Endothelial cell of umbilical vein (primary cell): ENCODE measurements around the gene SEMA5A. TPM values are rescaled to one million over a fixed set of nuclear protein-coding genes. Genes with fewer than 3 reads are reported as not detected.

Experiments used
- BruUV-seq: library from RNA; stranded (reverse); fragments of 400-500 nt; replicated peaks from 2 replicates; lab custom pipeline; 2021; lab: Mats Ljungman, UMichigan
- CTCF ChIA-PET: fragments of 300-600, 350-600 bp; sonication (Branson Sonifier 250); formaldehyde crosslinking; loops from one replicate; lab custom pipeline; 2021; ENCODE audit warnings: antibody characterized with exemption, inconsistent platforms; lab: Charles Lee
- POLR2A ChIA-PET: fragments of 300-600, 350-600 bp; sonication (Branson Sonifier 250); formaldehyde crosslinking; loops from one replicate; lab custom pipeline; 2021; ENCODE audit warnings: antibody characterized with exemption, inconsistent platforms; lab: Charles Lee
- DNase-seq: peaks from one replicate; pipeline ENCODE4 v3.0.0-alpha.2; 2011; ENCODE audit warnings: low read depth, low spot score
- FAIRE-seq: peaks from 2 replicates; lab custom pipeline; 2011; peaks lifted over from hg19 to GRCh38; lab: Jason Lieb, UNC
- H2AFZ ChIP-seq: 2 replicates; pipeline ENCODE4 v1.6.0; 2012; ENCODE audit warnings: low read depth, low read length, control low read depth, inconsistent platforms
- H3K27ac ChIP-seq: 2 replicates; pipeline ENCODE4 v1.5.1; 2011; ENCODE audit warnings: low read depth, mild to moderate bottlenecking, control low read depth, low read length, moderate library complexity; ENCODE audit not compliant: insufficient read depth
- H3K27me3 ChIP-seq, 2 experiments: 2 replicates each; pipeline versions ENCODE4 v1.6.0 to v1.6.1; 2011; ENCODE audit warnings: low read length in 2 of 2, mixed read lengths in 1 of 2; ENCODE audit not compliant: control insufficient read depth in 2 of 2, insufficient read depth in 2 of 2
- H3K36me3 ChIP-seq, 2 experiments: 2 replicates in 1 of 2; 3 replicates in 1 of 2; pipeline ENCODE4 v1.5.1; 2011; ENCODE audit warnings: low read length in 2 of 2, mild to moderate bottlenecking in 1 of 2, moderate library complexity in 1 of 2; ENCODE audit not compliant: control insufficient read depth in 2 of 2, insufficient read depth in 2 of 2; ENCODE audit errors: extremely low read depth in 1 of 2
- H3K4me1 ChIP-seq: 3 replicates; pipeline ENCODE4 v1.5.1; 2011; ENCODE audit warnings: mild to moderate bottlenecking, low read length; ENCODE audit not compliant: control insufficient read depth, insufficient read depth; ENCODE audit errors: extremely low read depth
- H3K4me2 ChIP-seq: 2 replicates; pipeline ENCODE4 v1.6.1; 2011; ENCODE audit warnings: low read length, control low read depth, mixed read lengths; ENCODE audit not compliant: insufficient read depth
- H3K4me3 ChIP-seq, 3 experiments: fragments of 200-600 bp in 1 of 3; sonication (generic), shearing (Covaris generic) in 1 of 3; replicated peaks in 1 of 3; 2 replicates each; pipeline ENCODE4 v1.5.1; 2011 to 2016; ENCODE audit warnings: control low read depth in 3 of 3, low read length in 3 of 3, mild to moderate bottlenecking in 2 of 3, inconsistent platforms in 1 of 3, low read depth in 1 of 3, moderate library complexity in 1 of 3; ENCODE audit not compliant: insufficient read depth in 1 of 3
- H3K79me2 ChIP-seq: 2 replicates; pipeline ENCODE4 v1.6.0; 2012; ENCODE audit warnings: low read length, inconsistent platforms; ENCODE audit not compliant: control insufficient read depth, insufficient read depth
- H3K9ac ChIP-seq: replicated peaks from 2 replicates; pipeline ENCODE3; 2011; ENCODE audit warnings: low read length, control low read depth; ENCODE audit not compliant: insufficient read depth; ENCODE audit errors: extremely low read depth
- H3K9me1 ChIP-seq: replicated peaks from 3 replicates; pipeline ENCODE4 v1.6.0; 2011; ENCODE audit warnings: mild to moderate bottlenecking, low read length; ENCODE audit not compliant: control insufficient read depth, insufficient read depth; ENCODE audit errors: extremely low read depth
- H3K9me3 ChIP-seq: replicated peaks from 2 replicates; pipeline ENCODE4 v1.5.1; 2012; ENCODE audit warnings: low read length, inconsistent platforms; ENCODE audit not compliant: control insufficient read depth, insufficient read depth
- H4K20me1 ChIP-seq: replicated peaks from 2 replicates; pipeline ENCODE3; 2011; ENCODE audit warnings: mild to moderate bottlenecking, low read length; ENCODE audit not compliant: control insufficient read depth, insufficient read depth; ENCODE audit errors: extremely low read depth
- EZH2 ChIP-seq: IDR thresholded peaks from 2 replicates; pipeline ENCODE4 v1.6.1; 2012; ENCODE audit warnings: borderline replicate concordance, low read depth, mild to moderate bottlenecking, moderate library complexity, low read length, inconsistent platforms; ENCODE audit not compliant: severe bottlenecking
- FOS ChIP-seq: IDR thresholded peaks from 2 replicates; pipeline ENCODE4 v1.6.1; 2011; ENCODE audit warnings: mild to moderate bottlenecking, low read length, moderate library complexity, borderline replicate concordance; ENCODE audit not compliant: insufficient read depth
- GATA2 ChIP-seq: IDR thresholded peaks from 2 replicates; pipeline ENCODE4 v1.7.0; 2011; ENCODE audit warnings: low read depth, mild to moderate bottlenecking, moderate library complexity, mixed read lengths, low read length; ENCODE audit not compliant: insufficient read length, insufficient read depth
- JUN ChIP-seq: IDR thresholded peaks from 2 replicates; pipeline ENCODE4 v1.6.1; 2011; ENCODE audit warnings: borderline replicate concordance, low read depth; ENCODE audit not compliant: insufficient read length, insufficient read depth
- MYC ChIP-seq: IDR thresholded peaks from one replicate; pipeline ENCODE4 v1.6.1; 2011; ENCODE audit warnings: mild to moderate bottlenecking, low read depth, low read length
- POLR2A ChIP-seq: IDR thresholded peaks from 2 replicates; pipeline ENCODE4 v1.6.1; 2012; ENCODE audit warnings: low read depth, mild to moderate bottlenecking, control low read depth, low read length
- POLR2AphosphoS5 ChIP-seq: IDR thresholded peaks from 2 replicates; pipeline ENCODE4 v1.6.1; 2012; ENCODE audit warnings: low read depth, mild to moderate bottlenecking, control low read depth, low read length, moderate library complexity; ENCODE audit not compliant: insufficient read depth
- dilution Hi-C: fragments of 300-500 bp; cut with MboI; formaldehyde crosslinking; loops from one replicate; pipeline ENCODE4 v1.15.0; 2019; ENCODE audit warnings: low sequenced_read_pairs; ENCODE audit not compliant: extremely low pct_ligation_motif_present
- intact Hi-C: fragments of 100-400 bp; cut with micrococcal nuclease; formaldehyde crosslinking; loops from one replicate; pipeline ENCODE4 v1.10.0; 2022
- polyA plus RNA-seq, 4 experiments: library from polyadenylated mRNA; depleted of rRNA in 3 of 4; stranded (reverse) in 3 of 4; unstranded in 1 of 4; fragments of >200 nt; gene quantifications; 2 replicates each; pipeline versions ENCODE4 v1.2.1 to v1.2.3, GENCODE V29; 2011 to 2012; ENCODE audit warnings: missing spikeins in 1 of 4
- total RNA-seq: library from RNA; stranded (reverse); gene quantifications from 2 replicates; pipeline ENCODE4 v1.2.3, GENCODE V29; 2021
- TF ChIP-seq, protein P1 (sequence below): IDR thresholded peaks from 2 replicates; pipeline ENCODE4 v1.6.1; 2011; ENCODE audit not compliant: insufficient read depth, insufficient read length
- TF ChIP-seq, protein P2 (sequence below), 2 donors: IDR thresholded peaks; 1 replicate in 1 of 2; 2 replicates in 1 of 2; pipeline ENCODE4 v1.5.1; 2011; ENCODE audit warnings: low read length in 2 of 2, mild to moderate bottlenecking in 2 of 2, moderate library complexity in 2 of 2, control low read depth in 1 of 2, inconsistent platforms in 1 of 2, low read depth in 1 of 2; ENCODE audit not compliant: insufficient read depth in 1 of 2; ENCODE audit errors: extremely low read depth in 1 of 2

Gene SEMA5A
- total and polyA plus RNA-seq, 2 donors (not counting 3 experiments of a cell fraction or from before 2014, with no cell fraction given), result 0.04 to 0.06 TPM

DNA sequence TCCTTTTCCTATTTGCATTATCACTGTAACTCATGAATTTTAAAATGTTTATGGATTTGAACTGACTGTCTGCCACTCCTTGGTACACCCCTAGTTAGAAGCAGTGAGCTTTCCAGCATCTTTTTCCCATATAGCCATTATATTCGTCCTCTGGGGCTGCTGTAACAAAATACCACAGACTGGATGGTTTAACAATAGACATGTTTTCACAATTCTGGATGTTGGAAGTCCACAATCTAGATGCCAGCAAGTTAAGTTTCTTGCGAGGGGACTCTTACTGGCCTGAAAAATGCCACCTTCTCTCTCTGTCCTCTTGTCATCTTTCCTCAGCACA is 530.0 kb downstream of the SEMA5A start:
- no peak overlapping the region for H3K4me2 ChIP-seq
- no peak overlapping the region for H3K27ac ChIP-seq
- intact Hi-C loops, result no loop called here
- DNase-seq, result no peak
- H4K20me1 ChIP-seq, result no peaks in the 10 kb centered on the region
- TF ChIP-seq, protein P1, sequence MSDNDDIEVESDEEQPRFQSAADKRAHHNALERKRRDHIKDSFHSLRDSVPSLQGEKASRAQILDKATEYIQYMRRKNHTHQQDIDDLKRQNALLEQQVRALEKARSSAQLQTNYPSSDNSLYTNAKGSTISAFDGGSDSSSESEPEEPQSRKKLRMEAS, result no peak
- TF ChIP-seq POLR2AphosphoS5, result no peak
- TF ChIP-seq FOS, result no peak
- no peak for TF ChIP-seq POLR2A
- no peak for TF ChIP-seq EZH2
- no peak for TF ChIP-seq GATA2
- no peak for TF ChIP-seq MYC
- TF ChIP-seq, protein P2, sequence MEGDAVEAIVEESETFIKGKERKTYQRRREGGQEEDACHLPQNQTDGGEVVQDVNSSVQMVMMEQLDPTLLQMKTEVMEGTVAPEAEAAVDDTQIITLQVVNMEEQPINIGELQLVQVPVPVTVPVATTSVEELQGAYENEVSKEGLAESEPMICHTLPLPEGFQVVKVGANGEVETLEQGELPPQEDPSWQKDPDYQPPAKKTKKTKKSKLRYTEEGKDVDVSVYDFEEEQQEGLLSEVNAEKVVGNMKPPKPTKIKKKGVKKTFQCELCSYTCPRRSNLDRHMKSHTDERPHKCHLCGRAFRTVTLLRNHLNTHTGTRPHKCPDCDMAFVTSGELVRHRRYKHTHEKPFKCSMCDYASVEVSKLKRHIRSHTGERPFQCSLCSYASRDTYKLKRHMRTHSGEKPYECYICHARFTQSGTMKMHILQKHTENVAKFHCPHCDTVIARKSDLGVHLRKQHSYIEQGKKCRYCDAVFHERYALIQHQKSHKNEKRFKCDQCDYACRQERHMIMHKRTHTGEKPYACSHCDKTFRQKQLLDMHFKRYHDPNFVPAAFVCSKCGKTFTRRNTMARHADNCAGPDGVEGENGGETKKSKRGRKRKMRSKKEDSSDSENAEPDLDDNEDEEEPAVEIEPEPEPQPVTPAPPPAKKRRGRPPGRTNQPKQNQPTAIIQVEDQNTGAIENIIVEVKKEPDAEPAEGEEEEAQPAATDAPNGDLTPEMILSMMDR (IDR thresholded peaks at IDR 0.05; ENCODE audit: extremely low read depth in 1 of 2, insufficient read depth in 1 of 2, low read depth in 1 of 2, low read length in 2 of 2), result no peak
- no peak for TF ChIP-seq JUN
- FAIRE-seq, result no peak
- H3K4me1 ChIP-seq, result no peaks in the 10 kb centered on the region
- BruUV-seq, result no TSS peak
- H3K79me2 ChIP-seq, result no peaks in the 10 kb centered on the region
- ChIA-PET CTCF (no interaction called here), POLR2A (no interaction called here)
- H2AFZ ChIP-seq, result no peak overlapping the region
- H3K27me3 ChIP-seq, result no peaks in the 10 kb centered on the region
- no peaks in the 10 kb centered on the region for H3K36me3 ChIP-seq
- dilution Hi-C loops, result no loop called here
- H3K9me3 ChIP-seq, result no peaks in the 10 kb centered on the region
- no peak overlapping the region for H3K9ac ChIP-seq
- no peaks in the 10 kb centered on the region for H3K9me1 ChIP-seq
- H3K4me3 ChIP-seq, result no peak overlapping the region
